Calu3 (cell line): ENCODE data around the gene KLHL6. TPM values are rescaled to one million over a fixed set of nuclear protein-coding genes. Genes with fewer than 3 reads are reported as not detected.

ENCODE experiments used
- BruUV-seq: library from RNA; stranded (reverse); fragments of 400-500 nt; replicated peaks from 2 replicates; lab custom pipeline; 2021; lab: Mats Ljungman, UMichigan
- CTCF ChIA-PET: fragments of 300-600 bp; sonication (Branson Sonifier 250); formaldehyde crosslinking; loops from one replicate; lab custom pipeline; 2022; ENCODE audit warnings: antibody characterized with exemption; lab: Charles Lee
- DNase-seq: peaks from one replicate; pipeline ENCODE4 v3.0.0; 2022
- H3K27ac Mint-ChIP-seq: one replicate; pipeline ENCODE4 v1.8.0; 2022; ENCODE audit warnings: mixed read lengths; ENCODE audit not compliant: unreplicated experiment
- H3K27me3 Mint-ChIP-seq: one replicate; pipeline ENCODE4 v1.8.0; 2022; ENCODE audit warnings: mixed read lengths; ENCODE audit not compliant: unreplicated experiment
- H3K36me3 Mint-ChIP-seq: one replicate; pipeline ENCODE4 v1.8.0; 2022; ENCODE audit warnings: mild to moderate bottlenecking, moderate library complexity, mixed read lengths; ENCODE audit not compliant: insufficient read depth, unreplicated experiment
- H3K4me1 Mint-ChIP-seq: one replicate; pipeline ENCODE4 v1.8.0; 2022; ENCODE audit warnings: mild to moderate bottlenecking, low read depth, mixed read lengths; ENCODE audit not compliant: unreplicated experiment
- H3K4me3 Mint-ChIP-seq: one replicate; pipeline ENCODE4 v1.8.0; 2022; ENCODE audit warnings: mild to moderate bottlenecking, low read depth, moderate library complexity, mixed read lengths; ENCODE audit not compliant: unreplicated experiment
- H3K9me3 Mint-ChIP-seq: one replicate; pipeline ENCODE4 v1.8.0; 2022; ENCODE audit warnings: low read depth, mixed read lengths; ENCODE audit not compliant: unreplicated experiment
- CTCF ChIP-seq: fragments of 200-600 bp; IDR thresholded peaks from one replicate; pipeline ENCODE4 v1.8.0; 2022; ENCODE audit warnings: antibody characterized with exemption; ENCODE audit not compliant: unreplicated experiment
- intact Hi-C: fragments of 100-400 bp; cut with micrococcal nuclease; formaldehyde crosslinking; loops from one replicate; pipeline ENCODE4 v1.10.0; 2022; ENCODE audit not compliant: unreplicated experiment
- total RNA-seq: library from RNA; stranded (reverse); gene quantifications from 2 replicates; pipeline ENCODE4 v1.2.3, GENCODE V29; 2022

Gene KLHL6
- total RNA-seq, 1 experiment from 2014 or later: not detected

GRCh38 chr3:183492849-183493179 lies 62.7 kb downstream of the KLHL6 start:
- BruUV-seq: no TSS peak
- TF ChIP-seq CTCF: no peak
- H3K4me3 Mint-ChIP-seq: no peak overlapping the region
- no peak overlapping the region for H3K27ac Mint-ChIP-seq
- H3K27me3 Mint-ChIP-seq: peaks cover 12% of the 10 kb centered on the region
- no peaks in the 10 kb centered on the region for H3K36me3 Mint-ChIP-seq
- CTCF ChIA-PET: interaction anchor here (0.6 to 1.3 kb wide), 4 partner anchors 13 to 87 kb away, joined by 3 read pairs; no protein-coding TSS in a partner anchor
- no peak for DNase-seq
- intact Hi-C loops: loop anchor here (10.0 kb wide), 1 partner anchor 142 kb away; the partner anchor contains the start of gene KLHL24
- no peaks in the 10 kb centered on the region for H3K9me3 Mint-ChIP-seq
- peaks cover 24% of the 10 kb centered on the region for H3K4me1 Mint-ChIP-seq

GRCh38 chr3:183491923-183492848 lies 63.3 kb downstream of the KLHL6 start:
- DNase-seq: no peak
- Mint-ChIP-seq H3K4me3 (no peak overlapping the region), H3K4me1 (peaks cover 24% of the 10 kb centered on the region), H3K9me3 (no peaks in the 10 kb centered on the region), H3K36me3 (no peaks in the 10 kb centered on the region), H3K27me3 (peaks cover 12% of the 10 kb centered on the region), H3K27ac (no peak overlapping the region)
- intact Hi-C loops: loop anchor here (10.0 kb wide), 1 partner anchor 143 kb away; the partner anchor contains the start of gene KLHL24
- CTCF ChIA-PET: interaction anchor here (0.6 to 1.3 kb wide), 5 partner anchors 13 to 239 kb away, joined by 3 to 5 read pairs (median 3); no protein-coding TSS in a partner anchor
- TF ChIP-seq CTCF: no peak
- no TSS peak for BruUV-seq

- H3K4me3 Mint-ChIP-seq: peak overlapping the region; percentile 8
- peaks cover 24% of the 10 kb centered on the region for H3K4me1 Mint-ChIP-seq
- peaks cover 17% of the 10 kb centered on the region for H3K27me3 Mint-ChIP-seq
- BruUV-seq: no TSS peak
- CTCF ChIA-PET: interaction anchor here (2.0 kb wide), 1 partner anchor 12 kb away, joined by 8 read pairs; no protein-coding TSS in a partner anchor
- no peak for DNase-seq
- no peaks in the 10 kb centered on the region for H3K9me3 Mint-ChIP-seq
- no peak for TF ChIP-seq CTCF
- no peaks in the 10 kb centered on the region for H3K36me3 Mint-ChIP-seq
- intact Hi-C loops: loop anchor here (10.0 kb wide), 1 partner anchor 143 kb away; the partner anchor contains the start of gene KLHL24
- H3K27ac Mint-ChIP-seq: no peak overlapping the region
Observed at GRCh38 chr3:183491109-183491922, 64.2 kb downstream of the KLHL6 start.

- intact Hi-C loops: loop anchor here (10.0 kb wide), 1 partner anchor 144 kb away; the partner anchor contains the start of gene KLHL24
- no TSS peak for BruUV-seq
- CTCF ChIA-PET: interaction anchor here (2.0 kb wide), 1 partner anchor 11 kb away, joined by 8 read pairs; no protein-coding TSS in a partner anchor
Observed at GRCh38 chr3:183490653-183491052, 64.9 kb downstream of the KLHL6 start.

More at GRCh38 chr3:183490653-183491052, 64.9 kb downstream of the KLHL6 start:
- Mint-ChIP-seq H3K4me1 (peaks cover 24% of the 10 kb centered on the region), H3K27ac (no peak overlapping the region), H3K4me3 (peak overlapping the region; percentile 8), H3K9me3 (no peaks in the 10 kb centered on the region), H3K27me3 (peaks cover 24% of the 10 kb centered on the region), H3K36me3 (no peaks in the 10 kb centered on the region)
- TF ChIP-seq CTCF: no peak
- peak; percentile 65 for DNase-seq
